NCI-H1930 (cell line): ENCODE measurements around the gene SEC22C.
"Not testable (repeated sequence)": the region's sequence is repeated elsewhere in the genome, so short reads cannot be mapped to it uniquely, and the experiment has no call there.

ENCODE experiments used
- DNase-seq, 2 experiments: peaks; one replicate each; lab custom pipeline; 2025; lab: John Stamatoyannopoulos, UW

Gene SEC22C

GRCh38 chr3:42581709-42582473 lies at the start of gene SEC22C:
SEC22C (minus strand) TSS chr3:42581967; CDS start chr3:42569046, 12,921 bp downstream.
- peak; percentile 74 to 82 for DNase-seq

- no peak for DNase-seq
These were observed 31.7 kb upstream of the SEC22C start for GRCh38 chr3:42613462-42613861.

GRCh38 chr3:42612928-42613327 lies 31.2 kb upstream of the SEC22C start:
- DNase-seq, result no peak

- DNase-seq, result no peak
These were observed 30.4 kb upstream of the SEC22C start for GRCh38 chr3:42612217-42612616.

GRCh38 chr3:42610976-42611375 lies 29.2 kb upstream of the SEC22C start:
- no peak for DNase-seq

- DNase-seq, result no peak
These were observed 26.8 kb upstream of the SEC22C start for GRCh38 chr3:42608581-42608980.

- DNase-seq, result no peak
These were observed 23.9 kb upstream of the SEC22C start for GRCh38 chr3:42605546-42606173.

GRCh38 chr3:42602961-42603360 lies 21.2 kb upstream of the SEC22C start:
- DNase-seq, result no peak

GRCh38 chr3:42601896-42602581 lies 20.3 kb upstream of the SEC22C start:
- DNase-seq, result no peak

GRCh38 chr3:42600958-42601675 lies 19.4 kb upstream of the SEC22C start:
- DNase-seq, result no peak

GRCh38 chr3:42600111-42600957 lies 18.6 kb upstream of the SEC22C start, which contains the start of gene NKTR:
NKTR (plus strand) TSS chr3:42600686; CDS start chr3:42601007, 321 bp downstream.
- DNase-seq, result peak; percentile 94 to 97

- DNase-seq, result not testable (repeated sequence)
These were observed 15.3 kb upstream of the SEC22C start for GRCh38 chr3:42597098-42597497.

- no peak for DNase-seq
These were observed 13.9 kb upstream of the SEC22C start for GRCh38 chr3:42595682-42596081.

- DNase-seq, result no peak
These were observed 11.9 kb upstream of the SEC22C start for GRCh38 chr3:42593635-42594034.

- no peak for DNase-seq
These were observed 10.0 kb upstream of the SEC22C start for GRCh38 chr3:42591811-42592210.

- no peak for DNase-seq
These were observed 9.4 kb upstream of the SEC22C start for GRCh38 chr3:42590989-42591756.

GRCh38 chr3:42589382-42590109 lies 7.8 kb upstream of the SEC22C start:
- no peak for DNase-seq

GRCh38 chr3:42588625-42589024 lies 6.9 kb upstream of the SEC22C start:
- no peak for DNase-seq

GRCh38 chr3:42582474-42583070 lies 805 bp upstream of the SEC22C start:
- no peak for DNase-seq

GRCh38 chr3:42581400-42581708 lies 413 bp downstream of the SEC22C start:
- no peak for DNase-seq
